Activated T-helper 17 cell treated with anti-CD3 and anti-CD28 coated beads, Interleukin-2, amount 50 U/mL, for 72 hours (primary cell): Measurements from ENCODE around the gene RND1. TPM values are rescaled to one million over a fixed set of nuclear protein-coding genes. Genes with fewer than 3 reads are reported as not detected.

Source experiments
- ATAC-seq: fragments of 150-1000 bp; cut with Tn5 transposase; replicated peaks from 2 replicates; pipeline ENCODE4 v1.10.0; 2021; ENCODE audit warnings: mild to moderate bottlenecking, moderate library complexity
- H3K27ac Mint-ChIP-seq: one replicate; pipeline ENCODE4 v1.8.0; 2022; ENCODE audit warnings: mixed read lengths
- H3K27me3 Mint-ChIP-seq: one replicate; pipeline ENCODE4 v1.8.0; 2022; ENCODE audit warnings: mixed read lengths
- H3K36me3 Mint-ChIP-seq: one replicate; pipeline ENCODE4 v1.8.0; 2022; ENCODE audit warnings: low read depth, mild to moderate bottlenecking, mixed read lengths
- H3K4me1 Mint-ChIP-seq: one replicate; pipeline ENCODE4 v1.8.0; 2022; ENCODE audit warnings: mixed read lengths
- H3K4me3 Mint-ChIP-seq: one replicate; pipeline ENCODE4 v1.8.0; 2022; ENCODE audit warnings: mild to moderate bottlenecking, mixed read lengths
- H3K9me3 Mint-ChIP-seq: one replicate; pipeline ENCODE4 v1.8.0; 2022; ENCODE audit warnings: mixed read lengths
- total RNA-seq, 2 donors: library from RNA; stranded (reverse); gene quantifications; one replicate each; pipeline ENCODE4 v1.2.3, GENCODE V29; 2022

RND1 gene
- total RNA-seq, 2 donors from 2014 or later, result 2.5 to 4.2 TPM

DNA sequence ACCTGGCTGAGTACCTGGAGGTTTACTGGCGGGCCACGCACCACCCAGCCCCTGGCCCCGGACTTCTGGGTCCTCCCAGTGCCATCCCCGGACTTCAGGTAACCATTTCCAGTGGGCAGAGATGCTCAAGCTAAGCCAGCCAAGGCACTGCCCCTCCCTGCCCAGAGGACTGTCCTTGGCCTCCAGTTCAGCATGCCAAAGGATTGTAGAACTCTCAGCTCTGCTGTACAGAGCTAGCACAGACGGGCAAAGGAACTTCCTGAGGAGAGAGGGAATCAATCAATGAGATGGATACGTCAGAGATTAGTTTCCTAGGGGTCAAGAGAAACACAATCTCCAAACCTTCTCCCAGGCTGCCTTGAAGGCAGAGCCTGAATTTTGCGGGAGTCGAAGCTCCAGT lies 38.6 kb downstream of the RND1 start:
- ATAC-seq, result no peak
- Mint-ChIP-seq H3K27ac (no peak overlapping the region), H3K27me3 (no peaks in the 10 kb centered on the region), H3K9me3 (no peaks in the 10 kb centered on the region), H3K36me3 (peaks cover 39% of the 10 kb centered on the region), H3K4me3 (no peak overlapping the region), H3K4me1 (peaks cover 13% of the 10 kb centered on the region)

DNA sequence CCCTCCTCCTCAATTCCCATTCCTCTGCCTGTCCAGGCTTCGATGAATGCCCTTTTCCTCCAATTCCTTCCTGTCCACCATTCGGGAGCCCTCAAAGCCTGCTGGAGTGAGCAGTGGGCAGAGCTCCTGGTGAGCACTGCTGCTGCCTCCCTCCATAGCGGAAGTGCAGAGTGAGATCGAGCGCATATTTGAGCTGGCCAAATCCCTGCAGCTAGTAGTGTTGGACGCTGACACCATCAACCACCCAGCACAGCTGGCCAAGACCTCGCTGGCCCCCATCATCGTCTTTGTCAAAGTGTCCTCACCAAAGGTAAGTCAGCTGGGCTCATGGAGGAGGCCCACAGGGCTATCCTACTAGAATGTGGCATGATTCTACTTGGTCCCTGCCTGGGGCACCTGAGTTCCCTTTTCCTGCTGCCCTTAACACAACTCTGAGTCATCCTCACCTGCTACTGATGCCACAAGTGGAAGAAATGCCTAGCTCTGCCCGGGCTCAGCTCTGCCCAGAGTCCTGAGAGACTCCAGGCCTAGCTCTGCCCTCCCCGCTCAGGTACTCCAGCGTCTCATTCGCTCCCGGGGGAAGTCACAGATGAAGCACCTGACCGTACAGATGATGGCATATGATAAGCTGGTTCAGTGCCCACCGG lies 39.3 kb downstream of the RND1 start:
- H3K4me1 Mint-ChIP-seq, result peaks cover 13% of the 10 kb centered on the region
- no peak for ATAC-seq
- peaks cover 33% of the 10 kb centered on the region for H3K36me3 Mint-ChIP-seq
- no peaks in the 10 kb centered on the region for H3K9me3 Mint-ChIP-seq
- peak overlapping the region; percentile 65 for H3K27ac Mint-ChIP-seq
- no peak overlapping the region for H3K4me3 Mint-ChIP-seq
- H3K27me3 Mint-ChIP-seq, result no peaks in the 10 kb centered on the region

DNA sequence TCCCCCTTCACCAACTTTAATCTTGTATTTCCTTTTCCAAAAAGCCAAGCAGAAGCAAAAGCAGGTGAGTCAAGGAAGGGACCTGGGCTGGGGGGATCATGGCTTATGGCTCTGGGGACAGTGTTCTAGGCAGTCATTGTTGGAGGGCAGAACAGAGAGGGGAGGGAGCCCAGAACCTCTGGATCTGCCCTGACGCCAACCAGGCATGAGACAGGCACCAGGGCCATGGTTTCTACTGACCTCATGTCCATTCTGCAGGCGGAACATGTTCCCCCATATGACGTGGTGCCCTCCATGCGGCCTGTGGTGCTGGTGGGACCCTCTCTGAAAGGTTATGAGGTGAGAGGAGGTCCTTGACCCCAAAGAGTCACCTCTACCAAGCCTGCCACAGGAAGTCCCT lies 40.8 kb downstream of the RND1 start:
- H3K27ac Mint-ChIP-seq, result no peak overlapping the region
- H3K27me3 Mint-ChIP-seq, result no peaks in the 10 kb centered on the region
- H3K36me3 Mint-ChIP-seq, result peaks cover 18% of the 10 kb centered on the region
- H3K9me3 Mint-ChIP-seq, result no peaks in the 10 kb centered on the region
- peaks cover 13% of the 10 kb centered on the region for H3K4me1 Mint-ChIP-seq
- ATAC-seq, result no peak
- no peak overlapping the region for H3K4me3 Mint-ChIP-seq

DNA sequence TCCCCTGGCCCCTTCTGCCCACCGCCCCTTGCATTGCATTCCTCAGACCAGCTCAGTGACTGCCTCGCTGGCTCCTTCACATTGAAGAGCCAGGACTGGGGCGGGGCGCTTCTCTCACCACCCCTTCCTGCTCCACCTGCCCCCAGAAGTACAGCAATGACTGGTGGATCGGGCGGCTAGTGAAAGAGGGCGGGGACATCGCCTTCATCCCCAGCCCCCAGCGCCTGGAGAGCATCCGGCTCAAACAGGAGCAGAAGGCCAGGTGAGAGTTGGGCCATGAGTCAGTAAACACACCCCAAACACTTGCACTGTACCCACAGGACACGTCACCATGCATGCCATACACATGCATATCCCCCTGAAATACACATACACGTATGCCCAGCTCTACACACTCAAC lies 41.6 kb downstream of the RND1 start:
- peak; percentile 79 for ATAC-seq
- peak overlapping the region; percentile 5 for H3K4me3 Mint-ChIP-seq
- H3K27me3 Mint-ChIP-seq, result no peaks in the 10 kb centered on the region
- peak overlapping the region; percentile 16 for H3K27ac Mint-ChIP-seq
- peaks cover 10% of the 10 kb centered on the region for H3K36me3 Mint-ChIP-seq
- peaks cover 13% of the 10 kb centered on the region for H3K4me1 Mint-ChIP-seq
- no peaks in the 10 kb centered on the region for H3K9me3 Mint-ChIP-seq

DNA sequence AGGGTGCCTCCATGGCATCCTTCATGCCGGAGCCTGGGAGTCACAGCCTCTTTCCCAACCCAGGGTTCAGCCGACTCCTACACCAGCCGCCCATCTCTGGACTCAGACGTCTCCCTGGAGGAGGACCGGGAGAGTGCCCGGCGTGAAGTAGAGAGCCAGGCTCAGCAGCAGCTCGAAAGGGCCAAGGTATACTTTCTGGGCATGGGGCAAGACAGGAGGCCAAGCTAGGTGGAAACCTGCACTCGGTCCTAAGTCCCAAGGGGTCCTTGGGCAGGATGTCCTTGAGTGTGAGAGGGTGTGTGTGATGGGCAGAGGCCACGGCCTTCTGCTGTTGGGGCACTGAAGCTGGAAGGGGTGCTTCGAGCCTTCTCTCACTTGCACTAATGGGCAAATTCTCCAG lies 42.4 kb downstream of the RND1 start:
- no peaks in the 10 kb centered on the region for H3K27me3 Mint-ChIP-seq
- H3K27ac Mint-ChIP-seq, result peak overlapping the region; percentile 1
- no peaks in the 10 kb centered on the region for H3K9me3 Mint-ChIP-seq
- H3K4me1 Mint-ChIP-seq, result peaks cover 6% of the 10 kb centered on the region
- H3K36me3 Mint-ChIP-seq, result peaks cover 2% of the 10 kb centered on the region
- no peak for ATAC-seq
- H3K4me3 Mint-ChIP-seq, result no peak overlapping the region

DNA sequence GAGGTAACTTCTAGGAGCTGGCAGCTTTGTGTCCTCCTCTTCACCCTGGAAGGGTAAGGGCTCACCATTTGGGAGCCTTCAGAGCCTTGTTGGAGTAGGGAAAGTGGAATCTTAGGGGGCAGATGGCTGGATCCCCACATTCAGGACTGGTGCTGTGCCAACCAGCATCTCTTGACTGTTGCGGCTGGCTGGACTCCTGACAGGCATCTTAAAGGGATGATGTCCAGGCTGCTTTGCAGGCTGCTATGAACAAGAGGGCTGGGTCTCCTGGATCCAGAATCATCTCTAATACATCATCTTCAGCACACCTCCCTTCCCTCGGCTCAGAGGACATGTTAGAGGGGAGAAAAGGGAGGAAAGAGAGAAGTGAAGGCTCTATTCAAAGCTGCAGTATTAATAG lies 43.0 kb downstream of the RND1 start:
- Mint-ChIP-seq H3K4me1 (peaks cover 6% of the 10 kb centered on the region), H3K4me3 (no peak overlapping the region), H3K27ac (peak overlapping the region; percentile 1), H3K27me3 (no peaks in the 10 kb centered on the region), H3K9me3 (no peaks in the 10 kb centered on the region), H3K36me3 (no peaks in the 10 kb centered on the region)
- ATAC-seq, result no peak

DNA sequence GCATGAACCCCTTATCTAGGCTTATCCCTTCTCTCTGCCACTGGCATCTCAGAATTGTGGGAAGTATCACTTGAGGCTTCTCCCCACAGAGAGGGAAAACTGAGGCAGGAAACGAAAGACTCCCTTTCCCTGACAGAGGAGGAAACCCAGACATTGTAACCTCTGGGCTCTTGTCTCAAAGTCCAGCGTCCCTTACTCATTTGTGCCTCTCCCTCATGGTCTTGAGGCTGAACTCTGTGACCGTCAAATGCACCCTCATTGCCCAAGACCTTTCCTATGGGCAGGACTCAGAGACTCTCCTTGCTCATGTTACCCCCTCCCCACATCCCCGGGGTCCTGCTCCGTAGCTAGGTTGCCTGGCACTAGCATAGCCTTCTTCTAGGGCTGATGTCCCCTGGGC lies 43.5 kb downstream of the RND1 start:
- Mint-ChIP-seq H3K36me3 (no peaks in the 10 kb centered on the region), H3K4me3 (no peak overlapping the region)

DNA sequence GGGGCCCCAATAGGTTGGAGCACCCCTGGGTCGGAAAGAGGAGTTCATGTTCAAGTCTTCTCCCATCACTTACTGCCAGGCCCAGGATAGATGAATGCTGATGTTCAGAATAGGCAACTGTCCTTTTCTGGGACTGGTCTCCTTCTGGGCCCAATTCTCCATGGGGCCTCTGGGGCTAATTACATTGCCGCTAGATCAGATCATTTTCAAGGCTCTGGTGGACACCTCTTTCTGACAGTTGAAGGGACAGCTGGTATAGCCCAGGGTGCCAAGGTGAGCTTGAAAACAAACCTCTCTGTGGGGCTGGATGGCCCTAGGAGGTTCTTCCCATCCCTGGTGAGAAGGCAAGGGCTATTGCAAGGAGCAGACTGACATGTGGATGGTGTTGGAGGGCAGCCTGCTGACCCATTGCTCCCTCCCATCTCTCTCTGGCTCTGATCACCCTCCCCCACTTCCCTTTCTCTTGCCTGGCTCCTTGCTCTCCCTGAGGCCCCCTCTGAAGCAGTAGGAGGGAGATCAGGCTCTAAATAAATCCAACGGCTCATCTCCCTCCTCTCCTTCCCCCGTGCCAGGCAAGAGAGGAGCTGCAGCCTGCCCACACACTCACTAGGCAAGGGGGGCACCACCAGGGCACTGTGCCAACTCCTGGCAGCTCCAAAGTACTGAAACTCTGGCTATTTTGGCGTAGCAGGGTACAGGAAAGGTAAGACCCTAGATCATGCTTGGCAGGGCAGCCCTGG lies 45.5 kb downstream of the RND1 start:
- Mint-ChIP-seq H3K4me1 (peaks cover 12% of the 10 kb centered on the region), H3K4me3 (peak overlapping the region; percentile 95), H3K36me3 (no peaks in the 10 kb centered on the region), H3K9me3 (no peaks in the 10 kb centered on the region), H3K27me3 (no peaks in the 10 kb centered on the region), H3K27ac (no peak overlapping the region)
- ATAC-seq, result no peak

More for the DNA sequence above, 43.5 kb downstream of the RND1 start:
- ATAC-seq, result no peak
- no peaks in the 10 kb centered on the region for H3K9me3 Mint-ChIP-seq
- peak overlapping the region; percentile 1 for H3K27ac Mint-ChIP-seq
- no peaks in the 10 kb centered on the region for H3K27me3 Mint-ChIP-seq
- peaks cover 6% of the 10 kb centered on the region for H3K4me1 Mint-ChIP-seq

DNA sequence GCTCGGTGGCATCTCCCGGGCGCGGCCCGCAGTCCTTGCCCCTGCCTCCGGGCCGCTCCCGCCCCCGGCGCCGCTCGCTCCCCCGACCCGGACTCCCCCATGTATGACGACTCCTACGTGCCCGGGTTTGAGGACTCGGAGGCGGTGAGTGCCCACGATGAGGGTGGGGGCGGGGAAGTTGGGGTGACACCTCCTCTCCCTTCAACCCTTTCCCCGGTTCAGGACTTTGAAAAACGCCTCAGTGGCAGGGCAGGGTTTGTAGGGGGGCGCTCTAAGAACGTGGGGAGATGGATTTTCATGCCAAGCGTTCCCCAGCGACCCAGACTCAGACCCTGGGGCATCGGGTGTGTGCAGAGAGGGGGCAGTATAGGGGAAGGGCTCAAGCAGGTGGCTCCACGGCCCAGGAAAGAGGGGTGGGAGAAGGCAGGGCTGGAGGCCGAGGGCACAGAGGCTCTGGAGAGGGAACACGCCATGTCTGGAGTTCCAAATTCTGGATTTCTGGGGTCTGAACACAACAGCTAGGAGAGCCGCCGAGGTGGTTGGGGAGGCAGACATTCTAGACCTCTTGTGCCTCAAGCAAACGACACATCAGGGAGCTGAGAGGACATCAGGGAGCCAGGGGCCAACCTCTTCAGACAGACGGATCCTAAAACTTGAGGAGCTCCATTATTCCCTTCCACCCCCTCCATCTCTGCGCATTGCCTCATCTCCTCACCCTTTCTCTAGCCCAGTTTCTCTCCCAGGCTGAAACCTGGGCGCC lies 46.7 kb downstream of the RND1 start:
- no peaks in the 10 kb centered on the region for H3K36me3 Mint-ChIP-seq
- ATAC-seq, result no peak
- H3K27me3 Mint-ChIP-seq, result no peaks in the 10 kb centered on the region
- H3K9me3 Mint-ChIP-seq, result no peaks in the 10 kb centered on the region
- H3K4me3 Mint-ChIP-seq, result peak overlapping the region; percentile 95
- no peak overlapping the region for H3K27ac Mint-ChIP-seq
- peaks cover 6% of the 10 kb centered on the region for H3K4me1 Mint-ChIP-seq

DNA sequence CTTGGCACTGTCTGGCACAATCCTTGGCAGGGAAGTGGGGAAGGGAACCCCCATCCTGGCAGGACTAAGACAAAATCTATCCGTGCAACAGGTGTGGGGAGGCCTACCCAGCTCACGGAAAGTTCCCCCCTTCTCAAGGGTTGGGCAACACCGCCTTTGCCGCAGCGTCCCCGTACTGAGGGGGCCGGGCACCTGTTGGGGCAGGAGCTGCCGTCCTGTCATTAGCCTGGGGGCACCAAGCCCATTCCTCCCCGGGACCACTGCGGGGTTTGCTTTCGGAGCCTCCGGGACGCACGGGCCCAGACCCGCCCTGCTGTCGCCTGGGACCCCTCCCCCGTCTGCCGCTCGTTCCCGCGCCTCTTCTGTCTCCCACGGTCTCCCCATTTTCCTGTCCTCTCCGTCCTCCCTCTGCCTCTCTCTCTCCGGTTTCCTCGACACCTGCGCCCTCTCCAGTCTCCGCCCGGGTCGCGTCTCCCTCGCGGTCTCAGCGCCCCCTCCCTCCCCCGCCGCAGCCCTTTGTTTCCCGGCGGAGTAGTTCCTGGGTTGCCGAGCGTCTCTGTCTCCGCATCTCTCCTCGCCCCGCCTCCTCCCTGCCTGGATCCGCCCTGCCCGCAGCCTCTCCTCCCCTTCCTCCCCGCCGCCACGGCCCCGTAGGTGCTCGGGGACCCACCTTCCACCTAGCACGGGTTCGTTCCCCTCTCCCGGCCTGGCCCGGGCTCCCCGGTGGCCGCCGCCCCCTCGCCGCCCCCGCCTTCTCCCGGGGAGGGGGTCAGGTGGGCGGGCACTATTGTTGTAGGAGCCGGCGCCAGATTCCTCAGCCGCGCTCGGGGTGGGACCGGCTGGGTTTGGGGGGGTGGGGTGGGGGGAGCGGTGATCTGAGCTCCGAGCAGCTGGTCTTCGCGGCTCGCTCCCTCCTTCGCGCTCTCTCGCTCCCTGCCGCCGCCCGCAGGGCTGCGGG lies 47.5 kb downstream of the RND1 start, which contains the start of gene CACNB3:
Gene CACNB3, plus strand, starts transcription at position 624 of the 958 bp plus-strand sequence. CDS start 434 bp downstream, outside the sequence.
- Mint-ChIP-seq H3K4me1 (peaks cover 6% of the 10 kb centered on the region), H3K9me3 (no peaks in the 10 kb centered on the region), H3K36me3 (no peaks in the 10 kb centered on the region), H3K4me3 (peak within 1 kb of the TSS; percentile 95), H3K27me3 (no peaks in the 10 kb centered on the region), H3K27ac (no peak within 1 kb of the TSS)
- ATAC-seq, result peak; percentile 66

DNA sequence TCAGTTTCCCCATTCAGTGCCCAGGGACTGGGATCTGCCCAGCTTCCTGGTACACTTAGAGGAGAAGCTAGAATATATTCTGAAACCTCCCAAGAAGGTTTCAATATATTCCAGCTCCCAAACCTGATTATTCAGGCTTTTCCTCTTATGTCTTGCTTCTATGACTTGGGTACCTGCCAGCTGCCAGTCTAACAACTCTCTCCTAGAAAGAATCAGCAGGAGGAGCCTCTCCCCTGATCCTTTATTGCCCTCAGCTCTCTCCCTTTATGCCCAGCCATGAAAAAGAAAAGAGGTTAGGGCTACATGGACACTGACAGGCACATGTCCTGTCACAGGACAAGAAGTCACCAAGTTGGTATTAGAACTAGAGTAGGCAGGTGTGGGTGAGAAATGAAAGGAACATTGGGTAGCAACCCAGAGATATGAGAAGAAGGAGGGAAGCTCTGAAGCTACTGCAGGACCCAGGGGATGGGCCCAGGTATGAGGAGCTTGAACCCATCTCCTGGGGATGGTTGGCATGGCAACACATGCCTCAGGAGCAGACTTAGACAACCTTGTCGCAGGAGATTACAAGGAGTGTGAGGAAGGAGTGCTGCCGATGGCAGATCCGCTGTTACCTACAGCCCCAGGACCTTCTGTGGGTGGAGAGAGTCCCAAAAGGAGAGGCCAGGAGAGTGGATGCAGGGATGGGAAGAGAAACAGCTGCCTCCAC lies 49.4 kb downstream of the RND1 start:
- Mint-ChIP-seq H3K9me3 (no peaks in the 10 kb centered on the region), H3K36me3 (no peaks in the 10 kb centered on the region), H3K4me1 (peaks cover 6% of the 10 kb centered on the region), H3K4me3 (peak overlapping the region; percentile 95), H3K27ac (no peak overlapping the region), H3K27me3 (no peaks in the 10 kb centered on the region)
- no peak for ATAC-seq

DNA sequence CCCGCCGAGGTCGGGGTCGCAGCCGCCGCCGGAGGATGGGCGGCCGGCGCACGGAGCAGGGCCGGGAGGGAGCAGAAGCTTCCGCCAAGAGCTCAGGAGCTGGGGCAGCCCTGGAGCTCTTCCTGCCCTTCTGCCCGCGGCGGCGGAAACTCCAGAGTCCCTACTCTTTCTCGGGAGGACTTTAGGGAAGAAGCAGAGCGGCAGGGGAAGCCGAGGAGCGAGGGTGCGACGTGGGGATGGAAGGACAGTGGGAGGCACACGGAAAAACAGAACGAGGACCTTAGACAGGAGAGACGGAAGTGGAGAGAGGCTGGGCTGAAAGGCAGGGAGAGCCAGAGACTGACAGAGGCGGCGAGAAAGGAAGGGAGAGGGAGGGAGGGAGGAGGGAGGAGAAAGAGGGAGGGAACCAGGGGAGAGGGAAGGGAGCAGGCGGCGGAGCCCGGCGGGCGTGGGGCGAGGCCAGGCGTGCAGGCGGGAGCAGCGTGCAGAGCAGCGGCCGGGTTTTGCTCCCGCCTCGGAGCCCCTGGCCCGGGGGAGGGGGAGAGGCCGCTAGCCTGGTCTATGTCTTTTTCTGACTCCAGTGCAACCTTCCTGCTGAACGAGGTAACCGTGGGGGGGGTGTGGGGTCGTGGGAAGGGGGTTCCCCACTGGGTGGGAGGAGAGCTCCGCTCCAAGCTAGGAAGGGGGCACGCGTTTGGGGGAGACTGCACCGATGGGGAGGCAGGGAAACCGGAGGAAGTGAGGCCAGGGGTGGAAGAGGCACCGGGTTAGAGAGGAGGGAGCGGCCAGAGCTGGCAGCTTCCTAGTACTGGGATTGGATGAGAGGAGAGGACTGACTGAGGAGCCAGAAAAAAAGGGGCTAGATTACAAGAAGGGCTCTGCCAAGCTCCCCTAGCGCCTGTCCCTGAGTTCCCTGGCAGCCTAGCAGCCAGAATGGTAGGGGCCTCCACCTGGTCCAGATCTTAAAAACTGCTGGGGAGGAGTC lies 50.3 kb downstream of the RND1 start:
- Mint-ChIP-seq H3K36me3 (no peaks in the 10 kb centered on the region), H3K4me3 (peak overlapping the region; percentile 95), H3K4me1 (peaks cover 6% of the 10 kb centered on the region), H3K27ac (peak overlapping the region; percentile 90), H3K9me3 (no peaks in the 10 kb centered on the region), H3K27me3 (no peaks in the 10 kb centered on the region)
- peak; percentile 62 for ATAC-seq
